GM21447 (cell line): ENCODE measurements around the gene FBXO47.

Experiments
- ATAC-seq: cut with Tn5 transposase; IDR thresholded peaks from one replicate; pipeline ENCODE4 v1.9.1; 2021; ENCODE audit not compliant: unreplicated experiment

Gene FBXO47

GRCh38 chr17:38905375-38905774, 61.8 kb downstream of the FBXO47 start:
- no peak for ATAC-seq

GRCh38 chr17:38904892-38905291, 62.3 kb downstream of the FBXO47 start:
- no peak for ATAC-seq

GRCh38 chr17:38903404-38903803, 63.8 kb downstream of the FBXO47 start:
- no peak for ATAC-seq

GRCh38 chr17:38900978-38901656, 66.1 kb downstream of the FBXO47 start:
- ATAC-seq = no peak

- ATAC-seq = no peak
These were observed 67.8 kb downstream of the FBXO47 start for GRCh38 chr17:38899421-38899820.

GRCh38 chr17:38898812-38899348, 68.3 kb downstream of the FBXO47 start:
- ATAC-seq = peak; percentile 84

- ATAC-seq = peak; percentile 31
These were observed 68.9 kb downstream of the FBXO47 start for GRCh38 chr17:38898291-38898679.

GRCh38 chr17:38897671-38898290, 69.4 kb downstream of the FBXO47 start:
- no peak for ATAC-seq

- ATAC-seq = no peak
These were observed 70.0 kb downstream of the FBXO47 start for GRCh38 chr17:38897176-38897575.

- ATAC-seq = no peak
These were observed 70.8 kb downstream of the FBXO47 start for GRCh38 chr17:38896346-38896954.

GRCh38 chr17:38894276-38894675, 72.9 kb downstream of the FBXO47 start:
- ATAC-seq = no peak

GRCh38 chr17:38893607-38894006, 73.6 kb downstream of the FBXO47 start:
- ATAC-seq = no peak

GRCh38 chr17:38893113-38893512, 74.1 kb downstream of the FBXO47 start:
- ATAC-seq = no peak

- no peak for ATAC-seq
These were observed 74.6 kb downstream of the FBXO47 start for GRCh38 chr17:38892620-38893019.

- no peak for ATAC-seq
These were observed 75.1 kb downstream of the FBXO47 start for GRCh38 chr17:38892083-38892482.

- ATAC-seq = no peak
These were observed 75.8 kb downstream of the FBXO47 start for GRCh38 chr17:38891441-38891840.

- ATAC-seq = no peak
These were observed 76.8 kb downstream of the FBXO47 start for GRCh38 chr17:38890410-38890746.

- ATAC-seq = no peak
These were observed 77.3 kb downstream of the FBXO47 start for GRCh38 chr17:38889745-38890409.

- no peak for ATAC-seq
These were observed 78.4 kb downstream of the FBXO47 start for GRCh38 chr17:38888842-38889241.

- no peak for ATAC-seq
These were observed 80.6 kb downstream of the FBXO47 start for GRCh38 chr17:38886643-38887010.
